ENCODE measurements around the gene CHST14.
A peak's percentile ranks its signal among the peaks of the same experiment; 100 is the strongest.

The CHST14 gene

GRCh38 chr15:40506964-40507571 is 36.3 kb downstream of the CHST14 start:
- peak; percentile 62 to 78 (median 70) for TF ChIP-seq CTCF (IDR thresholded peaks at IDR 0.05; ENCODE audit: unreplicated experiment in 3 of 3)
- Mint-ChIP-seq H3K9me3 (no peaks in the 10 kb centered on the region), H3K36me3 (ENCODE audit: low read depth) (no peaks in the 10 kb centered on the region), H3K4me3 (peak overlapping the region; percentile 41 to 64 (median 64)), H3K27ac (peak overlapping the region; percentile 79 to 90 (median 80)), H3K4me1 (peaks cover 23% of the 10 kb centered on the region), H3K27me3 (ENCODE audit: low read depth) (peaks cover 19% of the 10 kb centered on the region)

GRCh38 chr15:40508216-40508615 is 37.4 kb downstream of the CHST14 start:
- Mint-ChIP-seq H3K4me1 (peaks cover 29% of the 10 kb centered on the region), H3K27me3 (ENCODE audit: low read depth) (peaks cover 24% of the 10 kb centered on the region), H3K36me3 (ENCODE audit: low read depth) (no peaks in the 10 kb centered on the region), H3K9me3 (no peaks in the 10 kb centered on the region), H3K4me3 (no peak overlapping the region), H3K27ac (peak overlapping the region in 1 of 3 experiments; percentile 51)
- TF ChIP-seq CTCF (IDR thresholded peaks at IDR 0.05; ENCODE audit: unreplicated experiment in 3 of 3), result no peak

GRCh38 chr15:40510201-40510600 is 39.4 kb downstream of the CHST14 start:
- no peak overlapping the region for H3K27ac Mint-ChIP-seq
- peaks cover 29% of the 10 kb centered on the region for H3K4me1 Mint-ChIP-seq
- H3K4me3 Mint-ChIP-seq, result peak overlapping the region; percentile 60 to 78 (median 69)
- TF ChIP-seq CTCF (IDR thresholded peaks at IDR 0.05; ENCODE audit: unreplicated experiment in 3 of 3), result no peak
- no peaks in the 10 kb centered on the region for H3K36me3 Mint-ChIP-seq (ENCODE audit: low read depth)
- H3K9me3 Mint-ChIP-seq, result no peaks in the 10 kb centered on the region
- peaks cover 24% of the 10 kb centered on the region for H3K27me3 Mint-ChIP-seq (ENCODE audit: low read depth)

GRCh38 chr15:40511093-40511471 is 40.3 kb downstream of the CHST14 start:
- H3K27me3 Mint-ChIP-seq (ENCODE audit: low read depth), result peaks cover 24% of the 10 kb centered on the region
- H3K9me3 Mint-ChIP-seq, result no peaks in the 10 kb centered on the region
- no peaks in the 10 kb centered on the region for H3K36me3 Mint-ChIP-seq (ENCODE audit: low read depth)
- TF ChIP-seq CTCF (IDR thresholded peaks at IDR 0.05; ENCODE audit: unreplicated experiment in 3 of 3), result no peak
- peak overlapping the region; percentile 84 to 85 (median 84) for H3K4me3 Mint-ChIP-seq
- H3K4me1 Mint-ChIP-seq, result peaks cover 29% of the 10 kb centered on the region
- peak overlapping the region in 1 of 3 experiments; percentile 28 for H3K27ac Mint-ChIP-seq

- peak overlapping the region in 2 of 3 experiments; percentile 28 to 36 for H3K27ac Mint-ChIP-seq
- H3K36me3 Mint-ChIP-seq (ENCODE audit: low read depth), result no peaks in the 10 kb centered on the region
- TF ChIP-seq CTCF (IDR thresholded peaks at IDR 0.05; ENCODE audit: unreplicated experiment in 3 of 3), result no peak
- H3K4me3 Mint-ChIP-seq, result peak overlapping the region; percentile 84 to 85 (median 84)
- H3K4me1 Mint-ChIP-seq, result peaks cover 27% of the 10 kb centered on the region
- no peaks in the 10 kb centered on the region for H3K9me3 Mint-ChIP-seq
- peaks cover 24% of the 10 kb centered on the region for H3K27me3 Mint-ChIP-seq (ENCODE audit: low read depth)
Measured at GRCh38 chr15:40511472-40512133, 40.8 kb downstream of the CHST14 start.

Data from nephron (organoid).